Progenitor cell of endocrine pancreas (in vitro differentiated cells): ENCODE data around the gene XKRX. TPM values are rescaled to one million over a fixed set of nuclear protein-coding genes. Genes with fewer than 3 reads are reported as not detected.

Experiments
- DNase-seq: peaks from one replicate; pipeline ENCODE4 v3.0.0; 2021; ENCODE audit warnings: low spot score; ENCODE audit not compliant: unreplicated experiment
- H3K27ac Mint-ChIP-seq: 2 replicates; pipeline ENCODE4 v1.8.0; 2021; ENCODE audit warnings: mild to moderate bottlenecking, moderate library complexity, mixed read lengths
- H3K27me3 Mint-ChIP-seq: 2 replicates; pipeline ENCODE4 v1.8.0; 2021; ENCODE audit warnings: mixed read lengths
- H3K36me3 Mint-ChIP-seq: 2 replicates; pipeline ENCODE4 v1.8.0; 2022; ENCODE audit warnings: mixed read lengths; ENCODE audit not compliant: insufficient read depth
- H3K4me1 Mint-ChIP-seq: 2 replicates; pipeline ENCODE4 v1.8.0; 2021; ENCODE audit warnings: low read depth, mixed read lengths
- H3K4me3 Mint-ChIP-seq: 2 replicates; pipeline ENCODE4 v1.8.0; 2021; ENCODE audit warnings: low read depth, mild to moderate bottlenecking, moderate library complexity, mixed read lengths
- H3K9me3 Mint-ChIP-seq: 2 replicates; pipeline ENCODE4 v1.8.0; 2021; ENCODE audit warnings: low read depth, mixed read lengths
- CTCF ChIP-seq: fragments of 200-600 bp; sonication (generic); IDR thresholded peaks from one replicate; pipeline ENCODE4 v1.5.0; 2021; ENCODE audit warnings: antibody characterized with exemption, mild to moderate bottlenecking; ENCODE audit not compliant: unreplicated experiment
- long read RNA-seq: library from polyadenylated mRNA; unstranded; transcript quantifications from one replicate; pipeline ENCODE4 v2.0.0, GENCODE V29; 2020
- total RNA-seq: library from RNA; stranded (reverse); gene quantifications from 2 replicates; pipeline ENCODE4 v1.2.1, GENCODE V29; 2021

XKRX gene
- total RNA-seq, result 0.44 and 0.86 TPM in 2 replicates
- long read RNA-seq, result 0 reads

DNA sequence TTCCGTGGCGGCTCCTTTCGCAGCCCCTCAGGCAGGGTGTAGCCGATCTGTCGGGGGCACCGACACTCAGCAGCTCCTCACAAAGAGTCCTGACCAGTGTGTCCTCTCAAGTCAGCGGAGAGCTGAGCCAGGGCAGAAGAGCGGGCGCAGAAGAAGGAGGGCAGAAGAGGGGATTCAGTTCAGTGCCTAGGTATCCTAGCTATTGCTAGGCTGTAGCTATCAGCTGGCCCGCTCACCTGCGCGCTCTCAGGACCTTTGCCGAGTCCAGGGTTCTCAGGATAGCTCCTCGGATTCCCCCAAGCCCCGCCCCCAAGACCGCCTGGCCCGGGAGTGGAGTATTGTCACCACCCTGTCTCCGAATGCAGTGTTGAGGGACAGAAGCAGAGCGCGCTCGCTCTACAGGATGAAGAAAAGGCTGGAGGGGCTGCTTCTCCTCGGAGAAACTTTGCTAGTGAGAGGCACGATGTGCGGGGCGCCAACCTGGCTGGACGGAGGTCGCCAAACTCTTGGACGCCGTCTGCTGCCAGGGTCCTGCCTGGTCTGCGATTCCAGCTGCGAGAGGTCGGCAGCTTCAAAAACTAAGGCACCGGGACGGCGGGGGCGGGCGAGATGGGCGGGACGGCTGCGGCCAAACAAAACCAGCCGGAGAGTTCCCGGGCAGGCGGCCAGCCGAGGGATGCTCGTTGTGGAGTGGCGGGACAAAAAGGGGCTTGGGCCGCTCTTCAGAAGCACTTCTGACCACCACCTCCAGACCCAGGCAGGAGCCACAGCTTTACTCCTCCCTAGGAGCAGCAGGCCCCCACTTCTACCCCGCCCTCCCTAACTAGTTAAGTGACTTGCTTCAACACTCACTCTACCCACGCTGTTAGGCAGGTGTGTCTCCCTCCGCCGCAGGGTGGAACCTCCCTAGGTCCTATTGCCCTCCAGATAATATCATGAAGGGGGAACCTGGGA lies at the start of gene XKRX:
TSS of gene XKRX (minus strand) at position 258 of the 954 bp plus-strand sequence. CDS start 613 bp downstream, outside the sequence.
- TF ChIP-seq CTCF, result no peak
- peaks cover 18% of the 10 kb centered on the region for H3K27me3 Mint-ChIP-seq
- H3K4me1 Mint-ChIP-seq, result peaks cover 3% of the 10 kb centered on the region
- H3K36me3 Mint-ChIP-seq, result peaks cover 1% of the 10 kb centered on the region
- peak within 1 kb of the TSS; percentile 85 for H3K27ac Mint-ChIP-seq
- H3K9me3 Mint-ChIP-seq, result peaks cover 21% of the 10 kb centered on the region
- peak within 1 kb of the TSS; percentile 85 for H3K4me3 Mint-ChIP-seq
- DNase-seq, result peak; percentile 35

DNA sequence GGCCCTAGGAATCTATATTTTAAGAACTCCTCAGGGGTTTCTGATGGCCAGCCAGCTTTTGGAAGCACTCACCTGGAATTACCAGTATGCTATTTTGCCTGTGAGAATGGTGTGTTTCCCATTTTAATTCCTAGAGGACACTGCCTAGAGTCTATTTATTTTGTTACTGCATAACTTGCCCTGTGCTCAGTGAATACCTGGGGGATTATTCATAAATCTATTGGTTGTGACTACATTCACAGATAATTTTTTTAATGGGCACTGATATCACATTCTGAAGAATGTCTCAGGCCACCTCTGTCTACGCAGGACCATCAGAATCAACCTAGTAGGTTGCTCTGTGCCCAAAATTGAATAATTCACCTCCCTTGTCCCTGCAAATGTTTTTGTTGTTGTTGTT lies 47.5 kb upstream of the XKRX start:
- no peak for TF ChIP-seq CTCF
- Mint-ChIP-seq H3K27me3 (no peaks in the 10 kb centered on the region), H3K9me3 (peaks cover 21% of the 10 kb centered on the region), H3K4me3 (no peak overlapping the region), H3K36me3 (peaks cover 3% of the 10 kb centered on the region), H3K27ac (no peak overlapping the region), H3K4me1 (no peaks in the 10 kb centered on the region)
- no peak for DNase-seq

GRCh38 chrX:100975212-100975611 lies 46.5 kb upstream of the XKRX start:
- no peak for TF ChIP-seq CTCF
- no peak overlapping the region for H3K4me3 Mint-ChIP-seq
- no peak for DNase-seq
- peaks cover 3% of the 10 kb centered on the region for H3K36me3 Mint-ChIP-seq
- H3K4me1 Mint-ChIP-seq, result no peaks in the 10 kb centered on the region
- peaks cover 21% of the 10 kb centered on the region for H3K9me3 Mint-ChIP-seq
- H3K27me3 Mint-ChIP-seq, result no peaks in the 10 kb centered on the region
- H3K27ac Mint-ChIP-seq, result no peak overlapping the region

DNA sequence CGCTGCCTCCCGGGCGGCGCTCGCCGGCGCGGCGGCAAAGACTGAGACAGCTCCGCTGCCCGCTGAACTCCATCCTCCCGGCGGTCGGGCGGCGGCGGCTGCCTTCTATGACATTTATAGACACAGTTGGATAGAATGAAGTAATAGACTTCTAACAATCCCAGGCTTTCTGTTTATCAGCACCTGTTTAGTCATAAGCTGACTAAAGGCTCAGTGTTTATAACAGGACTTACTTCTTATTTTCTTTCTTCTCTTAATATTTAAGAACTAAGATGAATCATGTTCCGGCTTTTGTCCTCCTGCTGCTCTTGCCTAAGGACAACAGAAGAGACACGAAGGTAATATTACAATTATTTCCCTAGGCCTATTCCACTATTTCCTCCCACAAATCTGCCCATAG lies 44.7 kb upstream of the XKRX start:
- no peak for TF ChIP-seq CTCF
- Mint-ChIP-seq H3K27ac (no peak overlapping the region), H3K4me3 (no peak overlapping the region), H3K9me3 (peaks cover 17% of the 10 kb centered on the region), H3K27me3 (no peaks in the 10 kb centered on the region), H3K4me1 (no peaks in the 10 kb centered on the region), H3K36me3 (peaks cover 3% of the 10 kb centered on the region)
- DNase-seq, result no peak

DNA sequence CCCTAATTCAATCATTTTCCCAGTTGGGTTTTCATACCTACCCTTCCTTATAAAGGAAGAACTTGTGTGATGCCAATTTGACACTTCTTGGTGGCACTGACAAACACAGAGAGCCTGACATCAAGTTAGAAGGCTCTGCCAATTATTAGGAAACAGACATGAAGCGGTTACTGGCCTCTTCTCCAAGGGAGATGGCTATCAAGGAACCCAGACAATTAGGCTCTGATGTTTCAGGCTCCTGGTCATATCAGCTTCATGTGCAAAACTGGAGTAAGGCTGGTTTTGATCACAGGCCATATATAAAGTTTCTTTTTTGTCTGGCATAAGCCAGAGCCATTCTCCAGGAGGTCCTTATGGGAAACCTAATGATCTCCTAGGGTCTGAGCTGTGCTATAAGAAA lies 41.2 kb upstream of the XKRX start:
- no peaks in the 10 kb centered on the region for H3K4me1 Mint-ChIP-seq

More for the DNA sequence above, 41.2 kb upstream of the XKRX start:
- TF ChIP-seq CTCF, result no peak
- Mint-ChIP-seq H3K27ac (no peak overlapping the region), H3K9me3 (peaks cover 23% of the 10 kb centered on the region), H3K27me3 (no peaks in the 10 kb centered on the region), H3K4me3 (no peak overlapping the region), H3K36me3 (peaks cover 3% of the 10 kb centered on the region)
- no peak for DNase-seq
